ENCODE data around the gene LILRA1. TPM values are rescaled to one million over a fixed set of nuclear protein-coding genes. Genes with fewer than 3 reads are reported as not detected.
"Not testable (repeated sequence)": the region's sequence is repeated elsewhere in the genome, so short reads cannot be mapped to it uniquely, and the experiment has no call there.

The LILRA1 gene
- total and polyA plus RNA-seq, 10 donors: 3.4 to 65.0 (median 35.4) TPM

DNA sequence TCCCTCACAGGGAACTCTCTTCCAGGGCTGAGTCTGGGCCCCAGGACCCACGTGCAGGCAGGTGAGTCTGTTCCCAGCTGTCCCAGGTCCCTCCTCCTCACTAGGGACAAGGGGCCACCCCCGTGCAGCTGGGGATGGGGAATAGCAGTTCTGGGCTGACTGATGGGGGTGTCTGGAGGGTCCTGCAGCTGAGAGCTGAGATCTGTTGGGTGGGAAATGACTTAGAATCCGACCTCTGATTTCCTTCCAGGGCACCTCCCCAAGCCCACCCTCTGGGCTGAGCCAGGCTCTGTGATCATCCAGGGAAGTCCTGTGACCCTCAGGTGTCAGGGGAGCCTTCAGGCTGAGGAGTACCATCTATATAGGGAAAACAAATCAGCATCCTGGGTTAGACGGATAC is 19.4 kb upstream of the LILRA1 start:
- no peak for DNase-seq
- no peak for TF ChIP-seq POLR2A (IDR thresholded peaks at IDR 0.05)
- TF ChIP-seq CTCF (IDR thresholded peaks at IDR 0.05 in 8 of 11, conservative IDR thresholded peaks at IDR 0.05 in 3 of 11): no peak
- TF ChIP-seq POLR2AphosphoS5 (IDR thresholded peaks at IDR 0.05): no peak
- peak overlapping the region in 7 of 8 donors; percentile 70 to 95 (median 75) for H3K27ac ChIP-seq
- peaks cover 0 to 37% (median 0%) of the 10 kb centered on the region in 7 donors for H3K27me3 ChIP-seq (replicated peaks in 1 of 7)
- intact Hi-C loops (cut with DNase I; ENCODE audit: low total_unique reads): no loop called here
- 29 to 46% (median 37%) methylated on average over 4 of the region's 4 CpGs for WGBS, 5 donors
- H3K9me3 ChIP-seq: no peaks in the 10 kb centered on the region
- H3K4me3 ChIP-seq: peak overlapping the region in 5 of 8 donors; percentile 0 to 62 (median 38)
- H3K4me1 ChIP-seq: peaks cover 0 to 58% (median 20%) of the 10 kb centered on the region in 6 donors
- H3K36me3 ChIP-seq: peaks cover 0 to 26% (median 0%) of the 10 kb centered on the region in 6 donors

GRCh38 chr19:54574527-54575056 is 18.8 kb upstream of the LILRA1 start:
- WGBS, 5 donors: 63 to 77% (median 74%) methylated on average over 10 to 12 of the region's 12 CpGs
- Histone ChIP-seq H3K4me3 (peak overlapping the region in 4 of 8 donors; percentile 36 to 62 (median 38)), H3K9me3 (no peaks in the 10 kb centered on the region), H3K36me3 (peaks cover 0 to 26% (median 0%) of the 10 kb centered on the region in 6 donors), H3K27me3 (replicated peaks in 1 of 7) (peaks cover 0 to 37% (median 0%) of the 10 kb centered on the region in 7 donors), H3K4me1 (peaks cover 0 to 58% (median 20%) of the 10 kb centered on the region in 6 donors), H3K27ac (peak overlapping the region in 3 of 8 donors; percentile 87 to 95 (median 87))
- intact Hi-C loops (cut with DNase I; ENCODE audit: low total_unique reads): no loop called here
- DNase-seq: no peak
- no peak for TF ChIP-seq POLR2A (IDR thresholded peaks at IDR 0.05)
- no peak for TF ChIP-seq CTCF (IDR thresholded peaks at IDR 0.05 in 8 of 11, conservative IDR thresholded peaks at IDR 0.05 in 3 of 11)
- TF ChIP-seq POLR2AphosphoS5 (IDR thresholded peaks at IDR 0.05): no peak

DNA sequence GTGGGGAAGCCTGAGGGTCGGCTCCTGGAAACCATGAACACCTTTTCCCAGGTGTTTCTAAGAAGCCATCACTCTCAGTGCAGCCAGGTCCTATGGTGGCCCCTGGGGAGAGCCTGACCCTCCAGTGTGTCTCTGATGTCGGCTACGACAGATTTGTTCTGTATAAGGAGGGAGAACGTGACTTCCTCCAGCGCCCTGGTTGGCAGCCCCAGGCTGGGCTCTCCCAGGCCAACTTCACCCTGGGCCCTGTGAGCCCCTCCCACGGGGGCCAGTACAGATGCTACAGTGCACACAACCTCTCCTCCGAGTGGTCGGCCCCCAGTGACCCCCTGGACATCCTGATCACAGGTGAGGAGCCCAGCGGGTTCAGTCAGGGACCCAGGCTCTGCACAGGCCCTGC is 18.2 kb upstream of the LILRA1 start:
- Histone ChIP-seq H3K4me1 (peaks cover 0 to 58% (median 20%) of the 10 kb centered on the region in 6 donors), H3K4me3 (peak overlapping the region in 4 of 8 donors; percentile 36 to 62 (median 38)), H3K27me3 (replicated peaks in 1 of 7) (peaks cover 0 to 37% (median 0%) of the 10 kb centered on the region in 7 donors), H3K36me3 (peaks cover 0 to 26% (median 0%) of the 10 kb centered on the region in 6 donors), H3K27ac (peak overlapping the region in 1 of 8 donors; percentile 95)
- H3K9me3 ChIP-seq; intact Hi-C loops (cut with DNase I; ENCODE audit: low total_unique reads); DNase-seq: not testable (repeated sequence)
- WGBS, 5 donors: 67 to 76% (median 70%) methylated on average over 8 to 9 of the region's 9 CpGs

GRCh38 chr19:54576411-54576976 is 16.9 kb upstream of the LILRA1 start:
- H3K27me3 ChIP-seq (replicated peaks in 1 of 7): peaks cover 0 to 36% (median 0%) of the 10 kb centered on the region in 7 donors
- H3K36me3 ChIP-seq: peaks cover 0 to 26% (median 0%) of the 10 kb centered on the region in 6 donors
- WGBS, 5 donors: 68 to 80% (median 76%) methylated on average over 6 of the region's 6 CpGs
- H3K9me3 ChIP-seq: no peaks in the 10 kb centered on the region
- peaks cover 0 to 58% (median 20%) of the 10 kb centered on the region in 6 donors for H3K4me1 ChIP-seq
- no peak overlapping the region for H3K27ac ChIP-seq
- no peak overlapping the region for H3K4me3 ChIP-seq
- no peak for DNase-seq
- intact Hi-C loops (cut with DNase I; ENCODE audit: low total_unique reads): no loop called here
- TF ChIP-seq CTCF (IDR thresholded peaks at IDR 0.05 in 8 of 11, conservative IDR thresholded peaks at IDR 0.05 in 3 of 11) (no peak), POLR2A (IDR thresholded peaks at IDR 0.05) (no peak), POLR2AphosphoS5 (IDR thresholded peaks at IDR 0.05) (no peak)

All from spleen (tissue), 11 donors.